Activated naive CD8-positive, alpha-beta T cell treated with anti-CD3 and anti-CD28 coated beads, Interleukin-2, amount 50 U/mL, for 16 hours (primary cell): ENCODE measurements around the gene SSNA1.

Experiments used
- DNase-seq: peaks from one replicate; pipeline ENCODE4 v3.0.0-alpha.2; 2020; ENCODE audit warnings: low read depth, low spot score

SSNA1 gene

DNA sequence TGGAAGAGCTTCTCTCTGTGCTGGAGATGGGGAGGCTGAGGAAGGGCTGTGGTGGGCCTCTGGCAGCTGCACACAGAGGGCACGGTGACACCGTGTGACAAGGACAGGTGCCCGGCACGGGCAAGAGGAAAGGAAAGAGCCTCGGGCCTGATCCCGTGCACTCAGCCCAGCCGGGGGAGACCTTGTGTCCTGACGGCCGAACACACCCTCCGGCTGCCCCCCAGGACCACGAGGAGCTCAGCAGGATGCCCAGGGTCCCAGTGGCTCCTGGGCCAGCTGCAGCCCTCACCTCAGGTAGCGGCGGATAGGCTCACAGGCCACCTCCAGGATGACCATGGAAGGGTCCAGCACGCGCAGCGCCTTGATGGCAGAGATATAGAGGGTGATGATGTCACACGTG lies 5.6 kb upstream of the SSNA1 start:
- DNase-seq = no peak

DNA sequence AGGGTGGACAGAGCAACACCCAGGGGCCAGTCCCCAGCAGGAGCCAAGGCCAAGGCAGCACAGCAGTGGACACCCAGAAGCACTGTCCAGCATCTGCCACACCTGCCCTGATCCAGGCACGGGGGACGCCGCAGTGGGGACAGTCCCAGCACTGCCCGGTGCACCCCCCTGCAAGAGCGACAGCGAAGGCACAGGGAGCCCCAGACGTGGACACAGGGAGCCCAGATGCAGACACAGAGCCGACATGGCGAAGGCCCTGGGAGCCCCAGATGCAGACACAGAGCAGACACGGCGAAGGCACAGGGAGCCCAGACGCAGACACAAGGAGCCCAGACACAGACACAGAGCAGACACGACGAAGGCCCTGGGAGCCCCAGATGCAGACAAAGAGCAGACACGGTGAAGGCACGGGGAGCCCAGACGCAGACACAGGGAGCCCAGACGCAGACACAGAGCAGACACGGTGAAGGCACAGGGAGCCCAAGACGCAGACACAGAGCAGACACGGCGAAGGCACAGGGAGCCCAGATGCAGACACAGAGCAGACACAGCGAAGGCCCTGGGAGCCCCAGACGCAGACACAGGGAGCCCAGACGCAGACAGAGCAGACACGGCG lies 4.4 kb upstream of the SSNA1 start:
- no peak for DNase-seq

DNA sequence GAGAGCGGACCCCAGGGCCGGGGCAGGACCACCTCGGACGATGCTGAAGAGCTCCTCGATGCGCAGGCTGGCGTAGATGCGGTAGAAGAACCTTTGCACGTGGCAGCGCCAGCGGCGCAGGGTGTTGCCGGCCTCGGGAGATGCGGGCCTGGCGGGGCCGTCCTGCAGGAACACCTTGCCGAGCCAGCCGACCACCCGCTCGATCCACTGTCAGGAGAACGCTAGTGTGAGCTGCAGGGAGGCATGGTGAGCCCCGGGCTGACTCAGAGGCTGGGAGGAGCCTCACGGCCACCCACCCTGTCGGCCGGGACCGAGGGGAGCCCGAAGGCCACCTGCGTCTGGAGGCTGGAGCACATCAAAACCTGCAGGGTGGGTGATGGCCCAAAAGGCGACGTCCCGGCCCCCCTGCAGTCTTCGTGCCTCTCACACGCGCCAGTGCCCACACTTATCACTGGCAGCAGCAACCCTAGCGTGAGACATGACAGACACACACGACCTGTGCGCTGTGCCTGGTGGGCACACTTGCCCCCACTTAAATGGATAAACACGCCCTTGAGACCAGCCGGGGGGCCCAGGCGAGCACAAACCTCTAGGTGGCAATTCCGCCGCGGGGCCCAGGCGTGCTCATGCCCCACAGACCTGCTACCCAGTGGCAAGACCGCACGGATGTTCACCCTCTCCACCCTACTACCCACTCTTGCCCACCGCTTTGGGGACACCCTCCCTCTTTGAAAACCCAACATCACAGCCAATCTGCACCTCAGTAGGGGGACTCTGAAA lies 3.4 kb upstream of the SSNA1 start:
- no peak for DNase-seq

- no peak for DNase-seq
Observed at GRCh38 chr9:137185921-137186320, 2.6 kb upstream of the SSNA1 start.

DNA sequence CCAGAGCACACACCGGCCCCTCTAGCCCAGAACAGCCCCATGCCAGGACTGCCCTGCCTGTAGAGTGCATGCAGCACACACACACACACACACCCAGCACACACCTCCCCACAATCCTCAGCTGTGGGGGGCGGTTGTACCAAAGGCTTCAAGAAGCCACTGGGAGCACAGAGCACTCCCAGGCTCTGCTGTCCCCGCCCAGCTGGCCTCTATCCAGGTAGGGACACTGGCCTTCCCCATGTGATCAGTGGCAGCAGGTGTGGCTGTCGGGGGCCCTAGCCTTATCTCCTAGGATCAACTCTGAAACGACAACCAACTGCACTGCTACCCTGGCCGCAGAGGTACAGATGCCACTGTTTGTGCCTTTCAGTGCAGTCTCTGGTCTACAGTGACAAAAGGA lies 2.1 kb upstream of the SSNA1 start:
- DNase-seq = no peak

GRCh38 chr9:137187386-137187785 lies 1.1 kb upstream of the SSNA1 start:
- no peak for DNase-seq

- DNase-seq = no peak
Observed at GRCh38 chr9:137188086-137188489, 388 bp upstream of the SSNA1 start.

GRCh38 chr9:137189297-137190295 lies 1.1 kb downstream of the SSNA1 start:
- DNase-seq = no peak

- DNase-seq = no peak
Observed at GRCh38 chr9:137190315-137190856, 1.9 kb downstream of the SSNA1 start.

GRCh38 chr9:137191245-137191644 lies 2.8 kb downstream of the SSNA1 start:
- DNase-seq = no peak

DNA sequence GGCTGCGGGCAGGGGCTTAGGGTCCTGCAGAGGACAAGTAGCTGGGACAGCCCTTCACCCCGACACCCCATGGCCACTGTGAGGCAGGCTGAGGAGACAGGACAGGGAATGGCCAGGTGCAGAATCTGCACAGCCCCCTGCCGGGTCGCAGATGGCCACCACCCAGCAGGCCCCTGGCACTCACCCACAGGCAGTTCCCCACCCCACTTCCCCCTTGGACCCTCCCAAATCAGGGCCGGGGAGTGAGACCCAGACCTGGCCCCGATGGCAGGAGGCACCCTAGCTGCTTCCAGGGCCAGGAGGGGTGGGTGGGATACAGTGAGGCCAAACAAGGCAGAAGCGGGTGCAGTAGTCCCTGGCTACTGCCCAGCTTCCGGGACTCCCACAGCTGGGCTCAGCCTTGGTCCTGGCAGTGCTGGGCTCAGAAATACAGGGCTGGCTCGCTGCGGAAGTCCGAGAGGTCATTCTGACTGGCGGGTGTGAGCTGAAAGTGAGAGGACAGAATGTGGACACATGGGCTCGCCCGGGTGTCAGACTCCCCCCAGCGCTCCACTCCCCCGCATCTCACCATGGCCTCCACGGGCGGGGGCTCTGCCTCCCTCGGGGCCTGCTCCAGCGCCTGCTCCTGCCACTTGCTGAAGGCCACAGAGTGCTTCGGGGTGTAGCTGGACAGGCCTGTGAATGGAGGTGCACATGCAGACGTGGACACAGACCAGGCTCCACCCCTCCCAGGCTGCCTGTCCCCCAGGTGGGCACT lies 3.4 kb downstream of the SSNA1 start:
- no peak for DNase-seq

GRCh38 chr9:137192448-137192780 lies 3.9 kb downstream of the SSNA1 start:
- no peak for DNase-seq

- no peak for DNase-seq
Observed at GRCh38 chr9:137192859-137193258, 4.4 kb downstream of the SSNA1 start.

DNA sequence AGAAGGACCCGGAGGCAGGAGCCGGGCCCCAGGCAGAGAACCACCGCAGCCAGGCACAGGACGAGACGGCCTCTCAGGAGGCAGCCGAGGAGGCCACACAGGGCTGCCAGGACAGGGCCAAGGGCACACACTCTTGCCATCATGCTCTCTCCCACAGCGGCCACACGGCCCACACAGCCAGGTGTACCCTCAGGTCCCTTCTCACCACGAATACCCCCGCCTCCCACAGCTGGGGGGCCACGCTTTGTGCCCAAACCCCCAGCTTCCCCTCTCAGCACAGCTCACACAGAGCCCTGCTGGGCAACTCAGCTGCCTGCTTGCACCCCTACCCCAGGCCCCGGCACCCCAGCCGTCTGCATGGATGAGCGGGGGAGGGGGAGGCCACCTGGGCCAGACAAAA lies 5.3 kb downstream of the SSNA1 start:
- DNase-seq = no peak

- no peak for DNase-seq
Observed at GRCh38 chr9:137194388-137194787, 5.9 kb downstream of the SSNA1 start.

- DNase-seq = no peak
Observed at GRCh38 chr9:137194909-137195308, 6.4 kb downstream of the SSNA1 start.

GRCh38 chr9:137195525-137196220 lies 7.2 kb downstream of the SSNA1 start:
- DNase-seq = no peak

DNA sequence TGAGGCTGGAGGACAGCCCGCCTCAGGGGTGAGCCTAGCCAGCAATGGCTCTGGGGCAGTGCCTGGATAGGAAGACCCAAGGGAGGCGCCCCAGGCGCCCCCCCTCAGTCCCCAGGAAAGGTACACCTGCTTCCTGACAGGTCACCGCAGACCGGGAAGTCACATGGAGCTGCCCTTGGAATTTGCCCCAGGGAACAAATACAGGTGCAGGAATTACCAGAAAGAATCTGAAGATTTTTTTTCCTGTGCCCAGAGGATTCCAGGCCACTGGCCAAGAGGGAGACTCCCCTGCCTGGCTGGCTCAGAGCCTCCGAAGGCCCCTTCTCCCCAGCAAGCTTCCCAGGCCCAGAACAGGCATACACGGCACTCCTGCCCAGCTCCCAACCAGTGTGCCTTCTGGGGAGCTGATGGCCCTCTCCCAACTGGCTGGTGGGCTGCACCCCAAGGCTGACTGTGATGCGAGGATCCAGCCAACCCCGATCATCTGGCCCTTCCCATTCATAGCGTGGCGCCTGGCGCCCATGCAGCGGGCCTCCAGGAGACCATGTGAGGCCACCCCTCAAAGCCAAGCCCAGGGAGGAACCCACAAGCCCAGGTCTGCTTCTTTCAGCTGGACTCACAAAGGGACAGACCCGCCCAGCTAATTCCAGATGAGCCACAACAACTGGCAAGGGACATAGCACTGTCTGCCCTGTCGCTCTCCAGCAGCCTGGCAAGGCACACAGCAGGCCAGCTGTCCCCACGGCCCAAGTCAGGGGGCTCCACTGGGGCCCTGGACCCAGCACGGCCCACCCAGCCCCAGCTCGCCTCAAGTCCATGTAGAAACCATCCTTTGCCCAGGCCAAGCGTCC lies 9.8 kb downstream of the SSNA1 start:
- no peak for DNase-seq

DNA sequence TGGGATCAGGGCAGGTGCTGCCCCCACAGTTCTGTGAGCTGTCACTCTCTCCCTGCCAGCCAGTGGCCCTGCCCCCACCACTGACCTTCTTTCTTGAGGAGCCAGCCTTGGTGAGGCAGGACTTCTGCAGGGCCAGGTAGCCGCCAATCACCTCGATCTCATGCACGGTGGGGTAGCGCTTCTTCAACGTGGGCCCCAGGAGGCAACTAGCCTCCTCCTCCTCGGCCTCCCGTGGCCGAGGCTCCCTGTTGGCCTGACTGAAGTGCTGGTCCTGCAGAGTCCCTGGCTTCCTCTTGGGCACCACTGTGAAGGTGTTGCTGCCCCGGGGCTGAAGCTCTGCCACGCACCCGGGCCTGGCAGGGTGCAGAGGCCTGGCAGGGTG lies 10.4 kb downstream of the SSNA1 start:
- DNase-seq = no peak
